HG03108 (cell line): ENCODE results near the gene GVQW3.
A peak's percentile ranks its signal among the peaks of the same experiment; 100 is the strongest.
"Not testable (repeated sequence)": the region's sequence is repeated elsewhere in the genome, so short reads cannot be mapped to it uniquely, and the experiment has no call there.

Experiments used
- ATAC-seq: cut with Tn5 transposase; IDR thresholded peaks from one replicate; pipeline ENCODE4 v1.9.1; 2021; ENCODE audit warnings: moderate library complexity; ENCODE audit not compliant: unreplicated experiment

Gene GVQW3

DNA sequence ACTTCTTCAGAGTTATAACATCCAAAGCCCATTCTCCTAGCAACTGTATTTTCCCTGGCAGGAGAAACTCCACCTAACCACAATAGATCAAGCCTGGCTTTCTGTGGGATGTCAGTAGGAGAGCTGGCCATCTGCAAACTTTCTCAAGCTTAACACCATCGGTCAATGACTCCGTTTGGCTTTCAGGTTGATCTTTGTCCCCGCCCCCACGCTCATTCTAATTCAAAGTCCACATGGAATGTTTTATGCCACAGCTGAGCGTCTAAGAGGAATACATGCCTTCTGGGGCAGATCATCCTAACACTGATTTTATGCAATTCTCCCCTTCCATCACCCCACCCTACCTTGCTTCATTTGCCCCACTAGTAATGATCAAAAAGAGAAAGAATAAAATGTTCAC lies 4.8 kb downstream of the GVQW3 start:
- no peak for ATAC-seq

DNA sequence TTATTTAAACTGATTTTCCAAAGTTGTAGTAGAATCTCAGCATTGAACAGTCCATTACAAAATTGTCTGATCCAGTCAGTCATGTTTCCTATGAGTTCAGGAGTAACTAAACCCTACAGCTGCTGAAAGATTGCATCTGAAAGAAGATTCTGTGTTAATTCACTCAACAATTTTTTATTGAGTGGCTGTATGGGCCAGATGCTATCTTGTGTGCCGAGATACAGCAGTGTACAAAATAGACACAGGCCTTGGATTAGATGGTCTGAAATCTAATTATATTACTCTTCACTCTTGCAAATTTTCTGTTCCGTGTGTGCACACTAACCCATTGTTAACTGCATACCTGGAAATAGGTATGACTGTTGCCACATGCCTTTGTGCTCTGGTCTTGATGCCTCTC lies 7.3 kb downstream of the GVQW3 start:
- no peak for ATAC-seq

DNA sequence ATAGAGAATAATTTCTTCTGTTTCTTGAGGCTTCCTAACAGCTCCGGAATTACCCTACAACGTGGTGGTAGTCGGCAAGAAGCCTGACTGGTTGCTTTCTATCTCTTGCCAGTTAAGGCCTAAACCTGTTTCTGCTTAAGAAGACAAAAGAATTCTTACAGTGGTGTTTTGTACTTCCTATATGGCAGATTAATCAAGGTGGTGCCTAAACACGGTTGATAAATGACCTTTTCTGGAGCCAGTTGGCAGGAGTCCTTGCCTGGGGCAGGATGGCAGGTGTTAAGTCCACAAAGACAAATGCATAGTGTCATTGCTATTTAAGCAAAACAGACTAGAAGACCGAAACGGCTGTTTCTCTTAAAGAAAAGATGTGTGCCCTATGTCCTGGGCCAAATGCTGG lies 9.9 kb downstream of the GVQW3 start:
- no peak for ATAC-seq

DNA sequence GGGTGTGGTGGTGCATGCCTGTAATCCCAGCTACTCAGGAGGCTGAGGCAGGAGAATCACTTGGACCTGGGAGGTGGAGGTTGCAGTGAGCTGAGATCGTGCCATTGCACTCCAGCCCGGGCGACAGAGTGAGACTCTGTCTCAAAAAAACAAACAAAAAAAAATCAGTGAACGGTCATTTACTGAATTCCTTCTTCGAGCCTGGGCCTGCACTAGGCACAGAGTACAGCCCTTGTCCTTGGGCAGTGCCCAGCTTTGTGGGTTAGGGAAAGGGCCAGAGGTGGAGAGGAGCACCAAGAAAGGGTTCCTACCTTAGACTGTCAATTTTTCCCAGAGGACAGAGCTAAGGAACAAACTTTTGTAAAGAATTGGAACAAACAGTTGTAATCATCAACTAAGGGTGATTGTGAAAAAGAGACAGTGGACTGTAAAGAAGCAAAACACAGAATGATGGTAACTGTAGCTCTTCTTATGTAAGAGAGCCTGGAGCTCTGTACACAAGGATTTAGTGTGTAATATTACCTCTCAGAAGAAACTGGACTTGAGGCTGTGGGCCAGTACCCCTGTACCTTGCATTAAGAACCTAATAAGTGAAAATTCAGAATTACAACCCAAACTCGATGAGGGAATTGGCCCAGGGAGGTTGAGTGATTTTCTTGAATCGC lies 10.8 kb downstream of the GVQW3 start:
- ATAC-seq = no peak

DNA sequence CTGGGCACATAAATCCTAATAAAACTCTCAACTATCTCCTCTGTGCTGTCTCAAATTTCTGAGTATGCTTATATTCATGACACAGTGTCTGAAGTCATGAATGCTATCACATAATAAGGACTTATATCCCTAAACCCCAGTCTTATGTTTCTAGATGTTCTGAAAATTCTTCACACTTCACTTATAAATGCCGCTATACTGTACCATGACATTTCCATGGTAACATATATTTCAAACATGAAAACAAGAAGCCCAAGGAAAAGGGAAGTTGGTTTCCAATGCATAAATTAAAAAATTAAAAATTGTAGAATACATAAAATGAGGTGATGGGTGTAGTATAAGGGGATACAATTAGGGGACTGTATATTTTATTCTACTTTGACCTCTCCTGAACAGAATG lies 11.7 kb downstream of the GVQW3 start:
- ATAC-seq = no peak

DNA sequence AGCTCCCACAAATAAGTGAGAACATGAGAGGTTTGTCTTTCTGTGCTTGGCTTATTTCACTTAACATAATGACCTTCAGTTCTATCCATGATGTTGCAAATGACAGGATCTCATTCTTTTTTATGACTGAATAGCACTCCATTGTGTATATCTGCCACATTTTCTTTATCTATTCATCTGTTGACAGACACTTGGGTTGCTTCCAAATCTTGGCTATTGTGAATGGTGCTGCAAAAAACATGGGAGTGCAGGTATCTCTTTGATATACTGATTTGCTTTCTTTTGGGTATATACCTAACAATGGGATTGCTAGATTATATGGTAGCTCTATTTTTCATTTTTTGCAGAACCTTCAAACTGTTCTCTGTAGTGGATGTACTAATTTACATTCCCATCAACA lies 13.3 kb downstream of the GVQW3 start:
- ATAC-seq = no peak

DNA sequence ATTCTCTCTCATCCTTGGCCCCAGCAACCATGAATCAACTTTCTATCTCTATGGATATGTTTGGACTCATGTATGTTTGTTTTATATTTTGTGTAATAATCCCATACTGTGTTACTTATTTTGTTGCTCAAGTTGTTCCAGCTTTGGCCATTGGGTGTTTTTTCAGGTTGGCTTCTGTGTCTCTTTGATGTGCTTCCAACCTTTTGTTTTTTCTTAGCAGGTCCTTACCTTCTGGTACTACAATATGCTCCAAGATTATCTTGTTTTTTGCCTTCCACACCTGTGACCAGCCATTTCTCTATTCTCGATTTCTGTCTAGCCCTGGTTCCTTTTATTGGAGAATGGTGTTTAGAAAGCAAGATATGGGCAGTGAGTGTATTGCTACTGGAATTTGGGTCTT lies 14.2 kb downstream of the GVQW3 start:
- no peak for ATAC-seq

DNA sequence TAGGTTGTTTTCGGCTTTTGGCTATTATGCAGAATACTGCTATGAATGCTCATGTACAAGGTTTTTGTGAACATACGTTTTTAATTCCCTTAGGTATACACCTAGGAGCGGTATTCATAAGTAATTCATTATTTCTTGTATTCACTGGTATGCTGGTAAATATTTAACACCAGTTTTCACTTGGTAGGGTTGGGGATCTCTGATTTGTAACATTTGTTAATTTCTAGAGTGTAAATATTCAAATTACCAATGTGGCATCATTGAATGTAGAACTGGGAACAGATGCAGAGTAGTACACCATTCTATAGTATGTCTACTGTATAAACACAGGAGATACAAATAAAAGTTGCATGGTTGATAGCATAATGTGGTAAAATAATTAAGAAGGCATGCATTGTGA lies 16.3 kb downstream of the GVQW3 start:
- peak; percentile 80 for ATAC-seq

DNA sequence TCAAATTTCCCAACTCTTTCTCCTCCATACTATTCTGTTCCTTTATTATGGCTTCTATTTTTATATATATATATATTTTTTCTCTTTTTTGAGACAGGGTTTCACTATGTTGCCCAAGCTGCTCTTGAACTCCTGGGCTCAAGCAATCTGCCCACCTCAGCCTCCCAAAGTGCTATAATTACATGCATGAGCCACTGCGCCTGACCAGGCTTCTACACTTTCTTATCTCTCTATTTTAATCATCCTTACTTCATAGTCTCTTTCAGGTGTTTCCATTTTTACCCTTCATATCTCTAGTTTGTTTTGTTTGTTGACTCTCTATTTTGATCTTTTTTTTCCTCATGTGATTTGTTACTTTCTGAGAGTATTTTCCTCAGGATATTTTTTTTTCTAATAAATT lies 19.8 kb downstream of the GVQW3 start:
- no peak for ATAC-seq

DNA sequence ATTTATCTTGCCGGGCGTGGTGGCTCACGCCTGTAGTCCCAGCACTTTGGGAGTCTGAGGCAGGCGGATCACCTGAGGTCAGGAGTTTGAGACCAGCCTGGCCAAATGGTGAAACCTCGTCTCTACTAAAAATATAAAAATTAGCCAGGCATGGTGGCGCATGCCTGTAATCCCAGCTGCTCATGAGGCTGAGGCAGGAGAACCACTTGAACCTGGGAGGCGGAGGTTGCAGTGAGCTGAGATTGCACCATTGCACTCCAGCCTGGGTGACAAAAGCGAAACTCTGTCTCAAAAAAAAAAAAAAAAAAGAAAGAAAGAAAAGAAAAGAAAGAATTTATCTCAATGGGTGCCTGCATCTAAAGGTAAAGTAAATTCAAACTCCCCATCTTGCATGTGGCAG lies 20.4 kb downstream of the GVQW3 start:
- ATAC-seq = not testable (repeated sequence)

DNA sequence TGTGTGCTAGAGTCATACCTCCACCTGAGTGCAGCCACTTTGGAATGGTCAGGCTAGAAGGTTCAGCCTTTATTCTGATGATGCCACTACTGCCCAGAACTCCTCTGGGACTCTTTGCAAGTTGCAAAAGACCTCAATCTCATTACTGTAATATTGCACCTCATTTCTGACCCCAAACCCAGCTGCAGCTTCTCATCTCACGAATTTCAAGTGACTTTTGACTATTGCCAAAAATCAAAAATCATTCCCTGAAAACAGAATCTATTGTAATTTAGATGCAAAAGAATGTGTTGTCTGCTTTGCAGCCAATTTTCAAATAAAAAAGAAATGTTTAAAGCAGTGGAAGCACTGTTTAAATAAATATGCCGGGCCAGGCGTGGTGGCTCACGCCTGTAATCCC lies 25.2 kb downstream of the GVQW3 start:
- ATAC-seq = no peak

DNA sequence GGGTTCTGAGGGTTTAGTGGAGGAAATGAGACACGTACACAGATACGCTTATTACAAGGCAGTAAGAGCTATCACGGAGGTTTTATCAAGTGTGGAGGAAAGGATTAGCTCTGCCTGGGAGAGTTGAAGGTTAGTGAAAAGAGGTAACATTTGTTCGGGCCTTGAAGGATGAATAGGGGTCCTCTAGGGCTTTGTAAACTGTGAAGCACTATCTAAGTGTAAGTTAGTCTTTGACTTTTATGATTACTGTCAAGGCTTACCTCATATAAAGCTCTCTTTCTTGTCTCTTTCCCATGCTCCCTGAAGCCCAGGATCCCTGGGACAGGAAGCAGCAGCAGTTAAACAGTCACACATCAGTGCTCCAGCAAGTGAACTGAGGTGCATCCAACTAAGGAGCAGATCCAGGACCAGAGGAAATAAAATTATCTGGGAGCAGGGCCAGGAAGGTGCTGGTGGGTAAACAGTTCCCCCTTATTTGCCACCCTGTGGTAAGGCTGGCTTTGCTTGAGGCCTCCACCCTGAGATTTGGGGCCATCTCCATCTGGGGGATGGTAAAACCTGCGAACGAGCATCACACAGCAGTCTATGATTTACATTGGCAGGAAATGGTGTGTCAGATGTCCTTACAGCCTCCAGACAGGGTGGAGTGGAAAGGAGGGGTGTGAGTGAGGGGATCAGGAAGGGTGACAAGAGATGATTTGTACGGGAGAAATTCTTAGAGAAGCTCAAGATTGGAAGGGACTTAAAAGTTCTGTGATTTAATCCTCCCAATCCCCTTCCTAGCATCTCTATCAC lies 27.2 kb downstream of the GVQW3 start:
- ATAC-seq = no peak

DNA sequence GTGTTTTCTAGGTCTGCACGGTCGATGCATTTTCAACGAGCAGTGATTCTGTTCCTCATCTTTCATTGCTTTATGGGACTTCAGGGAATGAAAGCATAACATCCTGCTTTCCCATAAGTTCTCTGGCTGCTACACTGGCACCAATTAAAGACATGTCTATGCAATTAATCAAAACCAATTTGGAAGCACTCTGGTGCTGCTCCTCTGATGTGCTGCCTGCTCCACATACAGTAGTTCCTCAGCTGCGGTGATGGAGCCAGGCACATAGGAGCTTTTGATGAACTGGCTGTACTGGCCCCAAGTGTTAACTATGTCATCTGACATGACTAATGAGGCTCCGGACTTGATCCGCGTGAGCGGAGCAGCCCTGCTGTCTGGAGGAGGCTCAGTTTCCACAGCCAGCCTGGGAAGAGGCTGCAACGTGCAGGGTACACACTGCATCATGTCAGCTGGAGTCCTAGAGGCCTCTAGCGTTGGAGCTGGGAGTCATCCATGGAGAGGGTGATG lies 29.8 kb downstream of the GVQW3 start:
- ATAC-seq = no peak

DNA sequence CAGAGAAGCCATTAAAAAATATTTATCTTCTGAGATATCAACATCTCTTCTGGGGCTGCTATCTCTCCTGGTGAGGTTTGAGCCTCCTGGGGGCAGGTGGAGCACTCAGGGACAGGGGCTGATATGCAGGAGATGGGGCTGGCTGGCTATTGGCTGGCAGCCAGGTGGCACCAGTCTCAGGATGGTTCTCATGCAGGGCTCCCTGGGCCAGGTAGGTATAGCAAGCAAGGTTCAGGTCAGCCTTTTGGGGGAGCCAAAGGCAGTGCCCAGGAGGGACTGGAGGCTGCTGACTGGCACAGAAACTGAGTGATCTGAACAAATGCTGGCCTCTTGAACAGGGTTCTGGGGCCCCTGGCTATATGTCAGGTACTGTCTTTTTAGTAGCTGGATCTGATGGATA lies 34.0 kb downstream of the GVQW3 start:
- no peak for ATAC-seq

DNA sequence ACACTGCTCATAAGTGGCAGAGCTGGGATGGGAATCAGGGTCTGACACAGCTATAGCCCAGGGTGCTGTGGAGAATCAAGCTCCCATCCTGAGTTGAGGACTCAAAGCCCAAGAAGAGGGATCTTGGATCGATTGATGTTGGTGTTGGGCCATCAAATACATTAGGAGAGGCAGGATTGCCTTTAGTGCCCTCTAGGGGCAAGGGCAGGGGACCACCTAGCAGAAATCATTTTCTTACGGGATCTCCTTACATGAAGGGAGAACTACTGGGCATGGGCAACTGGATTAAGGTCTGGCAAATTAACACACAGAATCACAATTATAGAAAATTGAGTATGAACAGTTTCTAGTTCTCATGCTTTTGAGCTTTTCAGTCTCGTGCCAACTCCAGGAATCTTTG lies 38.8 kb downstream of the GVQW3 start:
- no peak for ATAC-seq

DNA sequence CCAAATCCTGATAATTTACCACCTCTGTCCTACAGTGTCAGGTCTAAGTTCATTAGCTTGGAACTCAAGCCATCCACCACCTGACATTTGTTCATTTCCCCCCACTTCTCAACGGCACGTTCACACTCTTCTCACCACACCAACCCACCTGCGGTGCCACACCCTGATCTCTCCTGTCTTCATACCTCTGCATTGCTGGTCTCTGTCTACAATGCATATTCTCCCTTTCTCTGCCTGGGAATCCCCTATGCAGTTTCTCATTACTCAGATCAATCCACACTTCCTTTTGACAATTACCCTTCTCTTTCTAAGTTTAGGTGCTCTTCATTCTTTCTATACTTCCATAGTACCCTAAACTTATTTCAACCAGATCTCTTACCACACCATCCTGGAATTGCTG lies 43.3 kb downstream of the GVQW3 start:
- ATAC-seq = no peak

DNA sequence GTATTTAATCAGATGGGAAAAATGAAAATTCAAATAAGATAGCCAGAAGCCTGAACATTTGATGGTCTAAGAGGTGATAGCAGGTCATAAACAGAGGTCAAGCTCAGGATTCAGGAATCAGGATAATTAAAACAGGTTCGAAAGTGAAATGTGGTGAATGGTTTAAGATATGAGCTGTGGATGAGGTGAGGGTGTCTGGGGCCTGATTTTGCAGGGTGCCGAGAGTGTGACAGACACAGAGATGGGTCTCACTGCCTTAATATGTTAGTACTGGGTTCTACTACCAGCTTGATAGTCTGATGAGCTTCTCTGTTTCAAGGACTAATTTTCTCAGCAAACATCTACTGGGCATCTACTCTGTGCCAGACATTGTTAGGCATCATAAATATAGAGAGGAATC lies 43.8 kb downstream of the GVQW3 start:
- no peak for ATAC-seq

DNA sequence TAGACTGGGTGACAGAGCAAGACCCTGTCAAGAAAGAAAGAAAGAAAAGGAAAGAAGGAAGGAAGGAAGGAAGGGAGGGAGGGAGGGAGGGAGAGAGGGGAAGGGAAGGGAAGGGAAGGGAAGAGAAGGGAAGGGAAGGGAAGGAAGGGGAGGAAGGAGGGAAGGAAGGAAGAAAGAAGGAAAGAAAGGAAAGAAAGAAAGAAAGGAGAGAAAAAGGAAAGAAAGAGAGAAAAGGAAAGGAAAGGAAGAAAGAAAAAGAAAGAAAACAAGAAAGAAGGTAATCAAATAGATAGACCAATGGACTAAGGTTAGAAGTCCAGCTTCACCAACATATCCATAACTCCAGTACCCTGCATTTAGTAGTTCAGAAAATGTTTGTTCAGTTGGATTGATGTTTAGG lies 45.5 kb downstream of the GVQW3 start:
- ATAC-seq = no peak

DNA sequence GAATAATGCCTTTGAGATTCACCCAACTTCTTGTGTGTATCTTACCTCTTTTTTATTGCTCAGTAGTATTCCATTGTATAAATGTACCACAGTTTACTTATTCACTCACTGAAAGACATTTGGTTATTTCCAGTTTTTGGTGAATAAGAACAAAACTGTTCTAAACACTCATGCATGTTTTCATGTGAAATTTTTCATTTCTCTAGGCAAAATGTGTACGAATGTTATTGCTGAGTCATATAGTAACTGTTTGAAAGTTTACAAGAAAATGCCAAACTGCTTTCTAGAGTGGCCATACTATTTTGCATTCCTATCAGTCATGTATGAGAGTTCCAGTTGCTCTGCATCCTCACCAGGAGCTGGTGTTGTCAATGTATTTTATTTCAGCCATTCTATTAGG lies 54.9 kb downstream of the GVQW3 start:
- ATAC-seq = no peak

DNA sequence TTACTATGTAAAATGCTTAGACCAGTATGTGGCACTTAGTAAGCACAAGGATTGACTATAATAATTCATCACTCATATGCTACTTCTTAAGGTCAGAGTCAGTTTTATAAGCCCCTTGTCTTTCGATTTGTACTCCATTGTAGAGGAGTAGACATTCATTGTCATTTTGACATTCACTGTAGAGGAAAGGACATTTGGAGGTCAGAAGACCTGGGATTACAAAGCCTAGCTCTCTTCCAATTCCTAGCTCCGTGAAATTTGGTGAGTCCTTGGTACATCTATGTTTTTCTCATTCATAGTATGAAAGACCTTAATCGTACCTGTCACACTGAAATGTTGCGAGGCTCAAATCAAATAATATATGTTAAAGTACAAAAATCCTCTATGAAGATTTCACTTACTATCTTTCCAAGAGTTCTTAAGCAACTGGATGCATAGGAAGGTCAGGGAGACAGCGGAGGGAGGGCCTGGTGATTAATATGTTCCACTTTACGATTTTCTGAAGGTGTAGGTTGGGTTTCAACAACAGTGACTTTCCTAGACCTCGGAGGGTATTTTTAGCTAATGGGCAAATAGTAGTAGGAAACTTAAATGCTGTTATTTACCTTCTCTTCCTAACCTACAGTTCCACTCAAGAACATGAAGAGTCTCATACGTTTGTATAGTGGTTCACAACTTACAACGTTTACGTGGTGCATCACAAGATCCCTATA lies 62.3 kb downstream of the GVQW3 start:
- ATAC-seq = no peak

DNA sequence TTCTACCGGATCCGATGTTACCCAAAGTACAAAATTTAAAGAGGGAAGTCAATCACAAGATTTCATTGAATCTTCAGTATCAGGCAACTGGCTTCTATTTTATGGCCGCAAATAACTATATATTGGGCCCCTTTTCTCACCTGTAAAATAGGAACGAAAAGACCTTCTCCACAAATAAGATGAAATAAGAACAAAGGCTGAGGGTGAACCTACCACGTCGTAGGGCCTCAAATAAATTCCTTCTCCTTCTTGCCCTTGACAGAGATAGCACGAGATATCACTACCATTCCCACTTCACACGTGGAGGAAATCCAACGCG lies 62.9 kb downstream of the GVQW3 start:
- no peak for ATAC-seq
